Stimulated activated naive CD8-positive, alpha-beta T cell treated with anti-CD3 and anti-CD28 coated beads, Interleukin-15, Interleukin-2, amounts not matched to agents 100 ng/mL and 50 ng/mL, for 24 hours (primary cell): ENCODE data around the gene GSTM2.

Experiments used
- H3K27ac Mint-ChIP-seq: one replicate; pipeline ENCODE4 v1.8.0; 2021; ENCODE audit warnings: mild to moderate bottlenecking, mixed read lengths
- H3K27me3 Mint-ChIP-seq: one replicate; pipeline ENCODE4 v1.8.0; 2021; ENCODE audit warnings: mixed read lengths
- H3K36me3 Mint-ChIP-seq: one replicate; pipeline ENCODE4 v1.8.0; 2021; ENCODE audit warnings: low read depth, mixed read lengths
- H3K4me1 Mint-ChIP-seq: one replicate; pipeline ENCODE4 v1.8.0; 2021; ENCODE audit warnings: low read depth, mixed read lengths
- H3K4me3 Mint-ChIP-seq: one replicate; pipeline ENCODE4 v1.8.0; 2021; ENCODE audit warnings: mild to moderate bottlenecking, mixed read lengths
- H3K9me3 Mint-ChIP-seq: one replicate; pipeline ENCODE4 v1.8.0; 2021; ENCODE audit warnings: mixed read lengths

The GSTM2 gene

GRCh38 chr1:109721042-109721441, 53.2 kb downstream of the GSTM2 start:
- Mint-ChIP-seq H3K27ac (no peak overlapping the region), H3K4me3 (no peak overlapping the region), H3K36me3 (no peaks in the 10 kb centered on the region), H3K27me3 (no peaks in the 10 kb centered on the region), H3K4me1 (peaks cover 4% of the 10 kb centered on the region), H3K9me3 (no peaks in the 10 kb centered on the region)

GRCh38 chr1:109721971-109722370, 54.1 kb downstream of the GSTM2 start:
- H3K4me3 Mint-ChIP-seq: no peak overlapping the region
- H3K27me3 Mint-ChIP-seq: no peaks in the 10 kb centered on the region
- no peak overlapping the region for H3K27ac Mint-ChIP-seq
- H3K36me3 Mint-ChIP-seq: no peaks in the 10 kb centered on the region
- peaks cover 4% of the 10 kb centered on the region for H3K4me1 Mint-ChIP-seq
- H3K9me3 Mint-ChIP-seq: no peaks in the 10 kb centered on the region

- Mint-ChIP-seq H3K27me3 (no peaks in the 10 kb centered on the region), H3K4me1 (peaks cover 4% of the 10 kb centered on the region), H3K4me3 (no peak overlapping the region), H3K9me3 (no peaks in the 10 kb centered on the region), H3K27ac (no peak overlapping the region), H3K36me3 (no peaks in the 10 kb centered on the region)
Measured at GRCh38 chr1:109722908-109723691, 55.2 kb downstream of the GSTM2 start.
